Upper lobe of right lung (tissue), 1 donor: ENCODE data around the gene PTPRN2. TPM values are rescaled to one million over a fixed set of nuclear protein-coding genes. Genes with fewer than 3 reads are reported as not detected.

Experiments used
- ATAC-seq: fragments of 200-7000 bp; cut with Tn5 transposase; one replicate; pipeline ENCODE4 v1.9.1; 2020; ENCODE audit warnings: mild to moderate bottlenecking, moderate library complexity
- DNase-seq: peaks from one replicate; pipeline ENCODE4 v3.0.0-alpha.2; 2020
- H3K27ac ChIP-seq: fragments of 200-600 bp; one replicate; pipeline ENCODE4 v1.8.0; 2022
- H3K27me3 ChIP-seq: fragments of 200-600 bp; one replicate; pipeline ENCODE4 v1.8.0; 2022; ENCODE audit warnings: mild to moderate bottlenecking
- H3K36me3 ChIP-seq: fragments of 200-600 bp; one replicate; pipeline ENCODE4 v1.8.0; 2022
- H3K4me1 ChIP-seq: fragments of 200-600 bp; one replicate; pipeline ENCODE4 v1.8.0; 2022
- H3K4me3 ChIP-seq: fragments of 200-600 bp; one replicate; pipeline ENCODE4 v1.8.0; 2022; ENCODE audit warnings: mild to moderate bottlenecking
- H3K9me3 ChIP-seq: fragments of 200-600 bp; one replicate; pipeline ENCODE4 v1.8.0; 2022
- CTCF ChIP-seq: fragments of 200-600 bp; IDR thresholded peaks from one replicate; pipeline ENCODE4 v1.8.0; 2022; ENCODE audit warnings: antibody characterized with exemption
- intact Hi-C: fragments of 100-400 bp; cut with DNase I; formaldehyde crosslinking; loops from one replicate; pipeline ENCODE4 v1.11.0; 2022
- total RNA-seq: library from RNA; stranded (reverse); fragmentation: NEBNext Ultra II Directional; extraction: Animal tissue kit (Norgen Biotek cat#: 25700); gene quantifications from one replicate; pipeline ENCODE4 v1.2.1, GENCODE V29; 2021
- donor health status: DM: no; HTN: yes; CAD: no; lungs with severe emphysema.

Gene PTPRN2
- total RNA-seq, 1 donor from 2014 or later: 4.9 TPM

DNA sequence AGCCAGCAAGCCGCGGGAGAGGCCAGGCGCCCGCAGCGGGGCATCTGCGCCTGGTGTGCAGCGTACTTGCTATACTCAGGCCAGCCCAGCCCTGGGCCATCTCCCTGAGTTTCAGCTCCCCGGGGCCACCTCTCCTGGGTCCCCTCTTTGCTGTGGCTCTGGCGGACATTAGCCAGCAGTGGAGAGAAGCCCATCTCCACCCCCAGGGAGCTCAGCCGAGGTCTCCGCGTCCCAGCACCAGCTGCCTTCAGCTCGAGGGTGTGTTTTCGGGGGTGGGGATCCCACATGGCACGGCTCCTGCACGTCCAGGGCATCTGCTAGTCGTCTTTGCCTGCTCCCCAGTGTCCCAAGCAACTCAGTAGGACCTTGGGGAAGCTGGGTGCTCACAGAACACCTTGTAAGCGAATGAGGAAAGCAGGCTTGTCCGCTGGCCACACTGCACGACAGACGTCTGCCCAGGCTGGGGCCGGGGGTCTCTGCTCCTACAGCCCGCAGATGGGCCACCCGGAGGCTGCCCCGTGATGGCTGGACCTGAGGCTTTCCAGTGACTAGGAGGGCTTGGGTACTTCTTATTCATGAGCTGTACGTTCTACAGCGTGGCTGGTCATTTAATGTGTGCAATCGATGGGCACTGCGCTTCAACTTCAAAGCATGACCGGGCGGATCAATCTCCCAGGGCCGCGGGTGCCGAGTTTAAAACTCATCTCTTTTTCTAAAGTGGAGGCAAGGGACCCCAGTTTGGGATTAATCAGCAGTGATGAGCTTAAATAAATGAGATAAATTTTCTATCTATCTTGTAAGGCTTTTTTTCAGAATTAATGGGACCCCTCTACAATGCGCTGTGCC lies 795.2 kb downstream of the PTPRN2 start:
- no peak for TF ChIP-seq CTCF

DNA sequence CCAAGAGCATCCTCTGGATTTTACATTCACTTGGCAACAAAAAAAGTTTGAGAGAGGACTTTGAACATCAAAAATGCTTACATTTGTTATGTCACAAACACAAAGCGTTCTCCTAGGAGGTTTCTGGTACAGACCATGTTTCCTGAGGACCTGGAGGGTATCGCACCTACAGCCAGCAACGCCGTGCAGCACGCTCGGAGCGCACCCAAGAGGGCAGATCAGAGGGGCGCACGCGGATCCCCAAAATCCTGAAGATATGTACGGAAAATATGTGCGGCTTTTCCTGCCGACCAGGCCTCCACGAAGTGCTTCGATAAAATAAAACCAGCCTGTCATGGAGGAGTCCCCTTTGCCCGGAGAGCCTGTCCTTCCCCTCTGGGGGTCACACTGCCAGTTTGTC lies 796.0 kb downstream of the PTPRN2 start:
- intact Hi-C loops: no loop called here
- no peak for DNase-seq

More for the DNA sequence above, 795.2 kb downstream of the PTPRN2 start:
- H3K9me3 ChIP-seq: no peaks in the 10 kb centered on the region
- DNase-seq (no peak), ATAC-seq (no peak)
- no peak overlapping the region for H3K27ac ChIP-seq
- intact Hi-C loops: no loop called here
- no peaks in the 10 kb centered on the region for H3K4me1 ChIP-seq
- H3K27me3 ChIP-seq: no peaks in the 10 kb centered on the region
- H3K36me3 ChIP-seq: no peaks in the 10 kb centered on the region
- no peak overlapping the region for H3K4me3 ChIP-seq

GRCh38 chr7:157791261-157791660 lies 796.4 kb downstream of the PTPRN2 start:
- intact Hi-C loops: no loop called here
- Histone ChIP-seq H3K9me3 (no peaks in the 10 kb centered on the region), H3K4me1 (no peaks in the 10 kb centered on the region), H3K36me3 (no peaks in the 10 kb centered on the region), H3K27me3 (no peaks in the 10 kb centered on the region), H3K27ac (no peak overlapping the region), H3K4me3 (no peak overlapping the region)
- no peak for TF ChIP-seq CTCF
- DNase-seq (no peak), ATAC-seq (no peak)

More for the DNA sequence above, 796.0 kb downstream of the PTPRN2 start:
- no peak overlapping the region for H3K4me3 ChIP-seq
- no peaks in the 10 kb centered on the region for H3K36me3 ChIP-seq
- no peak overlapping the region for H3K27ac ChIP-seq
- H3K27me3 ChIP-seq: no peaks in the 10 kb centered on the region
- no peaks in the 10 kb centered on the region for H3K4me1 ChIP-seq
- no peak for TF ChIP-seq CTCF
- no peak for ATAC-seq
- H3K9me3 ChIP-seq: no peaks in the 10 kb centered on the region

GRCh38 chr7:157789942-157790341 lies 797.7 kb downstream of the PTPRN2 start:
- H3K9me3 ChIP-seq: no peaks in the 10 kb centered on the region
- H3K27ac ChIP-seq: no peak overlapping the region
- no peak for TF ChIP-seq CTCF
- no peak for ATAC-seq
- no peaks in the 10 kb centered on the region for H3K27me3 ChIP-seq
- no peak for DNase-seq
- H3K4me1 ChIP-seq: no peaks in the 10 kb centered on the region
- H3K4me3 ChIP-seq: no peak overlapping the region
- H3K36me3 ChIP-seq: no peaks in the 10 kb centered on the region
- intact Hi-C loops: no loop called here

DNA sequence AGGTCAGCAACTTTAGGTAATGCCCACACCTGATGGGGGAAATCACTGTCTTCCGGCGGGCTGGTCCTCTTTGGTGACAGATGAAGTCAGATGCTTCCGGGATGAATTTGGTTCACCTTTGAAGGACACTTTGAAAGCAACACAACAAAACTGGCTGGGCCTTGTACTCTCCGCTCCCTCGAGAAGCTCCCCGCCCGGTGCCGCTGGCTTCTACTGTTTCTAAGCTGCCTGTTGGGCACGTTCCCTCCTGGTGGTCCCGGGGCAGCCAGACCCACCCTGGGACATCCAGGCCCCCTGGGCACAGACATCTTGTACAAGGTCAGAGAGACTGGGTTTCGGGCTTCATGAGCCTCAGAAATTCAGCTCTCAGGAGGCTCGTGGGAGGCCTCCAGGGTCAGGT lies 798.5 kb downstream of the PTPRN2 start:
- H3K36me3 ChIP-seq: no peaks in the 10 kb centered on the region
- no peak for DNase-seq
- no peak for TF ChIP-seq CTCF
- no peaks in the 10 kb centered on the region for H3K27me3 ChIP-seq
- no peak overlapping the region for H3K4me3 ChIP-seq
- no peaks in the 10 kb centered on the region for H3K4me1 ChIP-seq
- no peaks in the 10 kb centered on the region for H3K9me3 ChIP-seq
- intact Hi-C loops: no loop called here
- ATAC-seq: no peak
- no peak overlapping the region for H3K27ac ChIP-seq
